Measurements from ENCODE around the gene DMRTA2. TPM values are rescaled to one million over a fixed set of nuclear protein-coding genes. Genes with fewer than 3 reads are reported as not detected.

The DMRTA2 gene
- total RNA-seq, 1 experiment from 2014 or later = not detected

DNA sequence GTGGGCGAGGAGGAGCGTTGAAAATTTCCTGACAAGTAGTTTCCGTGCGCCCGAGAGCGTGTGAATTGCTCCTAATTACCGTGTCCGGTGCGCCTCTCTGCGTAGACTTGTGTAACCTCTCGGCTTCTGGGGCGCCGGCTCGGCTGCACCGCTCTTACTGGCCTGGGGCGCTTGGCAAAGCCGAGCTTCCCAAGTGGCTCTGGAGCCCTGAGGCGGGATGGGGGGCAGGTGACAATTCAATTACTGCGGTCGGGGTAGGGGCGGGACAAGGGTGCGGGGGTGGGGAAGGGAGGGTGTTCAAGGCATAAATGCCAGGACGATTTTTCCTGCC lies 392 bp upstream of the DMRTA2 start:
- Histone ChIP-seq H3K27ac (ENCODE audit: low read length) (no peak overlapping the region), H3K9me3 (ENCODE audit: control insufficient read depth, insufficient read depth, low read depth, low read length) (no peaks in the 10 kb centered on the region), H3K36me3 (ENCODE audit: control insufficient read depth, insufficient read depth, low read length) (no peaks in the 10 kb centered on the region), H3K27me3 (ENCODE audit: control insufficient read depth, insufficient read depth, low read length) (peaks cover 4% of the 10 kb centered on the region; the same call in 1 of the 2 replicates), H3K4me1 (ENCODE audit: control insufficient read depth, insufficient read depth, low read length) (no peaks in the 10 kb centered on the region), H3K4me3 (ENCODE audit: low read depth in 2 of 2, low read length in 2 of 2) (no peak overlapping the region)
- CTCF ChIA-PET = no interaction called here
- ATAC-seq (no peak), DNase-seq (ENCODE audit: low read depth, low spot score) (no peak)
- TF ChIP-seq, protein P1, sequence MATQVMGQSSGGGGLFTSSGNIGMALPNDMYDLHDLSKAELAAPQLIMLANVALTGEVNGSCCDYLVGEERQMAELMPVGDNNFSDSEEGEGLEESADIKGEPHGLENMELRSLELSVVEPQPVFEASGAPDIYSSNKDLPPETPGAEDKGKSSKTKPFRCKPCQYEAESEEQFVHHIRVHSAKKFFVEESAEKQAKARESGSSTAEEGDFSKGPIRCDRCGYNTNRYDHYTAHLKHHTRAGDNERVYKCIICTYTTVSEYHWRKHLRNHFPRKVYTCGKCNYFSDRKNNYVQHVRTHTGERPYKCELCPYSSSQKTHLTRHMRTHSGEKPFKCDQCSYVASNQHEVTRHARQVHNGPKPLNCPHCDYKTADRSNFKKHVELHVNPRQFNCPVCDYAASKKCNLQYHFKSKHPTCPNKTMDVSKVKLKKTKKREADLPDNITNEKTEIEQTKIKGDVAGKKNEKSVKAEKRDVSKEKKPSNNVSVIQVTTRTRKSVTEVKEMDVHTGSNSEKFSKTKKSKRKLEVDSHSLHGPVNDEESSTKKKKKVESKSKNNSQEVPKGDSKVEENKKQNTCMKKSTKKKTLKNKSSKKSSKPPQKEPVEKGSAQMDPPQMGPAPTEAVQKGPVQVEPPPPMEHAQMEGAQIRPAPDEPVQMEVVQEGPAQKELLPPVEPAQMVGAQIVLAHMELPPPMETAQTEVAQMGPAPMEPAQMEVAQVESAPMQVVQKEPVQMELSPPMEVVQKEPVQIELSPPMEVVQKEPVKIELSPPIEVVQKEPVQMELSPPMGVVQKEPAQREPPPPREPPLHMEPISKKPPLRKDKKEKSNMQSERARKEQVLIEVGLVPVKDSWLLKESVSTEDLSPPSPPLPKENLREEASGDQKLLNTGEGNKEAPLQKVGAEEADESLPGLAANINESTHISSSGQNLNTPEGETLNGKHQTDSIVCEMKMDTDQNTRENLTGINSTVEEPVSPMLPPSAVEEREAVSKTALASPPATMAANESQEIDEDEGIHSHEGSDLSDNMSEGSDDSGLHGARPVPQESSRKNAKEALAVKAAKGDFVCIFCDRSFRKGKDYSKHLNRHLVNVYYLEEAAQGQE (IDR thresholded peaks at IDR 0.05; ENCODE audit: insufficient read depth in 1 of 2, low read depth in 2 of 2, low read length in 1 of 2) = no peak
- TF ChIP-seq POLR2AphosphoS5 (IDR thresholded peaks at IDR 0.05; ENCODE audit: low read depth, low read length) (no peak), SIN3A (IDR thresholded peaks at IDR 0.05; ENCODE audit: borderline replicate concordance, insufficient read depth, low read depth, low read length) (no peak), TCF7L2 (IDR thresholded peaks at IDR 0.05; ENCODE audit: low read depth, low read length) (no peak)
- TF ChIP-seq, protein P2, sequence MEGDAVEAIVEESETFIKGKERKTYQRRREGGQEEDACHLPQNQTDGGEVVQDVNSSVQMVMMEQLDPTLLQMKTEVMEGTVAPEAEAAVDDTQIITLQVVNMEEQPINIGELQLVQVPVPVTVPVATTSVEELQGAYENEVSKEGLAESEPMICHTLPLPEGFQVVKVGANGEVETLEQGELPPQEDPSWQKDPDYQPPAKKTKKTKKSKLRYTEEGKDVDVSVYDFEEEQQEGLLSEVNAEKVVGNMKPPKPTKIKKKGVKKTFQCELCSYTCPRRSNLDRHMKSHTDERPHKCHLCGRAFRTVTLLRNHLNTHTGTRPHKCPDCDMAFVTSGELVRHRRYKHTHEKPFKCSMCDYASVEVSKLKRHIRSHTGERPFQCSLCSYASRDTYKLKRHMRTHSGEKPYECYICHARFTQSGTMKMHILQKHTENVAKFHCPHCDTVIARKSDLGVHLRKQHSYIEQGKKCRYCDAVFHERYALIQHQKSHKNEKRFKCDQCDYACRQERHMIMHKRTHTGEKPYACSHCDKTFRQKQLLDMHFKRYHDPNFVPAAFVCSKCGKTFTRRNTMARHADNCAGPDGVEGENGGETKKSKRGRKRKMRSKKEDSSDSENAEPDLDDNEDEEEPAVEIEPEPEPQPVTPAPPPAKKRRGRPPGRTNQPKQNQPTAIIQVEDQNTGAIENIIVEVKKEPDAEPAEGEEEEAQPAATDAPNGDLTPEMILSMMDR (IDR thresholded peaks at IDR 0.05) = no peak
- intact Hi-C loops (cut with micrococcal nuclease; ENCODE audit: unreplicated experiment) (no loop called here), in situ Hi-C loops (cut with HindIII; ENCODE audit: low pct_unique_long_range_greater_than_20kb, low sequenced_read_pairs) (no loop called here)
- POLR2A ChIA-PET = no interaction called here
- BruUV-seq (replicated peaks) = no TSS peak

DNA sequence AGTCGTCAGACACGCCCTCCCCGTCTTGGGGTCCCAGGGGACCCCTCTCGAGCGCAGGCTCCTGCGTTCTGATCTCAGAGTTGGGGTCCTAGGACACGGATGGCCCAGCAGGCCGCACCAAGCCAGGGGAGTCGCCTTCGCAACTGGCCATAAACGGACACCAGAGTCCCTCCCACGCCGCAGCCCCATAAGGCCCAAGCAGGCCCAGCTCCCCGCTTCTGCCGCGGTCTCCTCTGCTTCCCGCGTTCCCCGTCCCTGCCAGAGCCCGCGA lies 633 bp downstream of the DMRTA2 start:
- H3K27me3 ChIP-seq (ENCODE audit: control insufficient read depth, insufficient read depth, low read length) = no peaks in the 10 kb centered on the region; the same call in 1 of the 2 replicates
- ATAC-seq (no peak), DNase-seq (ENCODE audit: low read depth, low spot score) (no peak)
- CTCF ChIA-PET = interaction anchor here (0.5 kb wide), 1 partner anchor 76 kb away, joined by 7 read pairs; no protein-coding TSS in a partner anchor
- H3K9me3 ChIP-seq (ENCODE audit: control insufficient read depth, insufficient read depth, low read depth, low read length) = no peaks in the 10 kb centered on the region
- TF ChIP-seq, protein P2 (IDR thresholded peaks at IDR 0.05) = no peak
- TF ChIP-seq, protein P1 (IDR thresholded peaks at IDR 0.05; ENCODE audit: insufficient read depth in 1 of 2, low read depth in 2 of 2, low read length in 1 of 2) = no peak
- TF ChIP-seq POLR2AphosphoS5 (IDR thresholded peaks at IDR 0.05; ENCODE audit: low read depth, low read length) = no peak
- no peak for TF ChIP-seq SIN3A (IDR thresholded peaks at IDR 0.05; ENCODE audit: borderline replicate concordance, insufficient read depth, low read depth, low read length)
- H3K36me3 ChIP-seq (ENCODE audit: control insufficient read depth, insufficient read depth, low read length) = no peaks in the 10 kb centered on the region
- H3K4me3 ChIP-seq (ENCODE audit: low read depth in 2 of 2, low read length in 2 of 2) = no peak overlapping the region
- H3K27ac ChIP-seq (ENCODE audit: low read length) = no peak overlapping the region
- no TSS peak for BruUV-seq (replicated peaks)
- intact Hi-C loops (cut with micrococcal nuclease; ENCODE audit: unreplicated experiment) = no loop called here
- POLR2A ChIA-PET = no interaction called here
- no peaks in the 10 kb centered on the region for H3K4me1 ChIP-seq (ENCODE audit: control insufficient read depth, insufficient read depth, low read length)
- in situ Hi-C loops (cut with HindIII; ENCODE audit: low pct_unique_long_range_greater_than_20kb, low sequenced_read_pairs) = no loop called here
